ENCODE results near the gene COX6A2.

COX6A2 gene

GRCh38 chr16:31380201-31380600, 48.0 kb downstream of the COX6A2 start:
- no peak overlapping the region for H3K4me3 ChIP-seq (ENCODE audit: low read depth, low read length)
- DNase-seq (ENCODE audit: low read depth, low spot score), result no peak
- in situ Hi-C loops (cut with HindIII; ENCODE audit: low sequenced_read_pairs), result no loop called here
- TF ChIP-seq, protein P1, sequence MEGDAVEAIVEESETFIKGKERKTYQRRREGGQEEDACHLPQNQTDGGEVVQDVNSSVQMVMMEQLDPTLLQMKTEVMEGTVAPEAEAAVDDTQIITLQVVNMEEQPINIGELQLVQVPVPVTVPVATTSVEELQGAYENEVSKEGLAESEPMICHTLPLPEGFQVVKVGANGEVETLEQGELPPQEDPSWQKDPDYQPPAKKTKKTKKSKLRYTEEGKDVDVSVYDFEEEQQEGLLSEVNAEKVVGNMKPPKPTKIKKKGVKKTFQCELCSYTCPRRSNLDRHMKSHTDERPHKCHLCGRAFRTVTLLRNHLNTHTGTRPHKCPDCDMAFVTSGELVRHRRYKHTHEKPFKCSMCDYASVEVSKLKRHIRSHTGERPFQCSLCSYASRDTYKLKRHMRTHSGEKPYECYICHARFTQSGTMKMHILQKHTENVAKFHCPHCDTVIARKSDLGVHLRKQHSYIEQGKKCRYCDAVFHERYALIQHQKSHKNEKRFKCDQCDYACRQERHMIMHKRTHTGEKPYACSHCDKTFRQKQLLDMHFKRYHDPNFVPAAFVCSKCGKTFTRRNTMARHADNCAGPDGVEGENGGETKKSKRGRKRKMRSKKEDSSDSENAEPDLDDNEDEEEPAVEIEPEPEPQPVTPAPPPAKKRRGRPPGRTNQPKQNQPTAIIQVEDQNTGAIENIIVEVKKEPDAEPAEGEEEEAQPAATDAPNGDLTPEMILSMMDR (IDR thresholded peaks at IDR 0.05; ENCODE audit: low read depth, low read length), result no peak

Measured in astrocyte of the spinal cord (primary cell).